Stomach (tissue), 9 donors: ENCODE results near the gene RGS12. TPM values are rescaled to one million over a fixed set of nuclear protein-coding genes. Genes with fewer than 3 reads are reported as not detected.

ENCODE experiments used
- DNase-seq, 2 donors: peaks; one replicate each; pipeline versions ENCODE4 v3.0.0 to v3.0.0-alpha.2; 2013 to 2019
- H3K27ac ChIP-seq, 5 donors: fragments of 200-600 bp in 4 of 5; sonication (generic) in 4 of 5; one replicate each; pipeline ENCODE4 v1.5.1; 2013 to 2019; ENCODE audit warnings: mild to moderate bottlenecking in 1 of 5, moderate library complexity in 1 of 5
- H3K27me3 ChIP-seq, 3 donors: fragments of 200-600 bp; sonication (generic); one replicate each; pipeline ENCODE4 v1.5.1; 2017 to 2019; ENCODE audit warnings: mixed run types in 1 of 3
- H3K36me3 ChIP-seq, 4 donors: fragments of 200-600 bp; sonication (generic); 1 replicate in 3 of 4; 2 replicates in 1 of 4; pipeline ENCODE4 v1.5.1; 2016 to 2019
- H3K4me1 ChIP-seq, 4 donors: fragments of 200-600 bp; sonication (generic); one replicate each; pipeline ENCODE4 v1.5.1; 2016 to 2019
- H3K4me3 ChIP-seq, 4 donors: fragments of 200-600 bp; sonication (generic) in 3 of 4; one replicate each; pipeline ENCODE4 v1.5.1; 2016 to 2019; ENCODE audit warnings: mild to moderate bottlenecking in 1 of 4
- H3K9me3 ChIP-seq, 4 donors: fragments of 200-600 bp; sonication (generic); one replicate each; pipeline ENCODE4 v1.5.1; 2016 to 2019
- CTCF ChIP-seq, 7 experiments: fragments of 450-650 bp in 4 of 7; fragments of 200-600 bp in 3 of 7; sonication (generic) in 3 of 7; IDR thresholded peaks; one replicate each; pipeline ENCODE4 v1.5.1; 2016 to 2019; ENCODE audit warnings: antibody characterized with exemption in 7 of 7, control low read depth in 2 of 7, mild to moderate bottlenecking in 1 of 7
- EP300 ChIP-seq: sonication (generic); formaldehyde crosslinking; IDR thresholded peaks from one replicate; pipeline ENCODE4 v1.6.1; 2017; ENCODE audit warnings: antibody characterized with exemption
- POLR2A ChIP-seq, 4 donors: fragments of 450-650 bp; IDR thresholded peaks; one replicate each; pipeline ENCODE4 v1.6.1; 2016; ENCODE audit warnings: antibody characterized with exemption in 4 of 4, control low read depth in 2 of 4, mild to moderate bottlenecking in 1 of 4, moderate library complexity in 1 of 4
- POLR2AphosphoS5 ChIP-seq, 3 donors: sonication (generic); formaldehyde crosslinking; IDR thresholded peaks; one replicate each; pipeline ENCODE4 v1.6.1; 2016; ENCODE audit warnings: antibody characterized with exemption in 3 of 3
- WGBS, 5 donors: extraction: QIAGEN DNeasy Blood & Tissue Kit in 3 of 5; methylation state at CpG; one replicate each; pipeline versions ENCODE4 v1.1.5 to v1.1.7; 2013 to 2018; 5-methylcytosine and 5-hydroxymethylcytosine counted together
- intact Hi-C: fragments of 100-400 bp; cut with DNase I; formaldehyde crosslinking; loops from one replicate; pipeline ENCODE4 v1.15.1; 2023; ENCODE audit warnings: low total_unique reads
- polyA plus RNA-seq, 3 donors: library from polyadenylated mRNA; stranded (reverse); fragments of 200-250 nt; gene quantifications; one replicate each; pipeline ENCODE4 v1.2.3, GENCODE V29; 2013
- total RNA-seq, 5 donors: library from RNA; depleted of rRNA; stranded (reverse); fragments of >200 nt; gene quantifications; one replicate each; pipeline versions ENCODE4 v1.1.0 to v1.2.3, GENCODE V29; 2014 to 2016
- donor health status: healthy with polysubstance abuse.
- donor health status: Bipolar disorder and iron deficiency.
- donor health status: healthy.

The RGS12 gene
- total and polyA plus RNA-seq, 8 donors, result 3.5 to 51.8 (median 19.7) TPM

DNA sequence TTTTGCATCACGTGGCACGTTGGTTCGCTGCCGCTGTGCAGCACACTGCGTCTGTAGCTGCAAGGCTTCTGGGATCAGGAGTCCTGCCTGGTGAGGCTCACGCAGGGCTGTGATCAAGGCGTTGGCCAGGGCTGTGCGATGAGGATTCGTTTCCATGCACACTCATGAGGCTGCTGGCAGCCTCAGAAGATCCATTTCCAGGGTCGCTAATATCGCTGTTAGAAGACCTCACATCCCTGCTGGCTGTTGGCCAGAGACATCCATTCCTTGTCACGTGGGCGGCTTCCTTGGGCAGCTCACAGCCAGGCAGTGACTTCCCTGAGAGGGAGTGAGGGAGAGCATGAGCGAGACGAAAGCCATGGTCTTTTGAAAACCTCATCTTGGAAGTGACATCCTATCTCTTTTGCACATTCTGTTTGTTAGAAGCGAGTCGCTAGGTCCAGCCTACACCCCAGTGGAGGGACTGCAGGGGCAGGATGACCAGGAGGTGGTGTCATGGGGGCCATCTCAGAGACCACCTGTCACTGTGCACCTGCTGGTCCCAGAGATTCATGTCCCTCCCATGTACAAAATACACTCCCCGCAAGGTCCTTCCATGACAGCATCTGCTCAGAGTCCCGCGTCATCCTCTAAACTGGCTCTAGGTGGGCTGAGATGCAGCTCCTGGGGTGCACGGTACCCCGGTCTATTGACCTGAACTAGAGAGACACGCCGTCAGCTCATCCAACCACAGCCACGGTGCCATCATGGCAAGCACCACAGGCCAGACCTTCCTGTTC is 12.2 kb downstream of the RGS12 start:
- Histone ChIP-seq H3K4me3 (peak overlapping the region in 2 of 4 donors; percentile 20 to 25), H3K36me3 (no peaks in the 10 kb centered on the region), H3K27ac (peak overlapping the region in 4 of 5 donors; percentile 7 to 62 (median 44)), H3K9me3 (no peaks in the 10 kb centered on the region), H3K27me3 (no peaks in the 10 kb centered on the region), H3K4me1 (peaks cover 51 to 76% (median 55%) of the 10 kb centered on the region in 4 donors)
- intact Hi-C loops, result no loop called here
- 64 to 81% (median 68%) methylated on average over 23 to 25 of the region's 25 CpGs for WGBS, 5 donors
- peak in 1 of 2 donors; percentile 85 for DNase-seq
- TF ChIP-seq POLR2AphosphoS5 (IDR thresholded peaks at IDR 0.05), result no peak
- TF ChIP-seq EP300, result no peak
- no peak for TF ChIP-seq POLR2A (IDR thresholded peaks at IDR 0.05)
- no peak for TF ChIP-seq CTCF (IDR thresholded peaks at IDR 0.05)

DNA sequence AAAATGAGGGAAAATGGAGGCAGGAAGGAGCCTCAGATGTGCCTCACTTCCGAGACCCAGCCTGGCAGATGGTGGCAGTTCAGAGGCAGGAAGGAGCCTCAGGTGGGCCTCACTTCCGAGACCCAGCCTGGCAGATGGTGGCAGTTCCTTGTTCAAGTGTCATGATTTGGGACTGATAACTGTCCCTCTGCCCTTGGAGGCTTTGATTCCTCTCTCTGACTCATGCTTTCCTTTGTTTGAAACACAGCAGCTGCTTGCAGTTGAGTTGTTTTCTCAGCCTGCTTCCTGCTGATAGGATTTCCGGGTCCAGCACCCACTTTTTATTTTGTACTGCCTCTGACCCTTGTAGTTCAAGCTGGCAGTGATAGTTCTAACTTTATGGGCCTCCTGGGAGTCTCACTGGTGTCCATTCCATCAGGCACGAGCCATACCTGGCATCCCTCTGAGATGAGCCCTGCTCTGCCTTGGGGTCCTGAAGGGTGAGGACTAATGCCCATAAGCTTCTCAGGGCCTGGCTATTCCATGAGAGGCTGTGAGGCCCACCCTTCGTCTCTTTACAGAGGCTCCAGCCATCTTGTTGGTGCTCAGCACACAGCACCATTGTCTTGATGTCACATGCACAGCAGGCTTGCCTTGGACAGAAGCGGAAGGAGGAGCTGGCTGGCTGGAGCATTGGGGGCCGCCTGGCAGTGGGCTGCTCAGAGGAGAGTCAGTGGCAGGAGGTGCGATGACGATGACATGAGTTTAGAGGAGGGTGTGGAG is 13.0 kb downstream of the RGS12 start:
- no peak for DNase-seq
- Histone ChIP-seq H3K4me1 (peaks cover 43 to 68% (median 53%) of the 10 kb centered on the region in 4 donors), H3K9me3 (no peaks in the 10 kb centered on the region), H3K27me3 (no peaks in the 10 kb centered on the region), H3K4me3 (no peak overlapping the region), H3K36me3 (no peaks in the 10 kb centered on the region), H3K27ac (peak overlapping the region in 3 of 5 donors; percentile 7 to 62 (median 56))
- TF ChIP-seq EP300, result no peak
- TF ChIP-seq POLR2A (IDR thresholded peaks at IDR 0.05), result no peak
- peak in 2 of 3 donors; percentile 41 to 75 for TF ChIP-seq POLR2AphosphoS5 (IDR thresholded peaks at IDR 0.05)
- TF ChIP-seq CTCF (IDR thresholded peaks at IDR 0.05), result no peak
- intact Hi-C loops, result no loop called here
- 71 to 81% (median 73%) methylated on average over 9 of the region's 9 CpGs for WGBS, 5 donors

GRCh38 chr4:3306450-3306849 is 13.6 kb downstream of the RGS12 start:
- H3K9me3 ChIP-seq, result no peaks in the 10 kb centered on the region
- DNase-seq, result peak in 1 of 2 donors; percentile 8
- no peak for TF ChIP-seq EP300
- TF ChIP-seq CTCF (IDR thresholded peaks at IDR 0.05), result no peak
- TF ChIP-seq POLR2A (IDR thresholded peaks at IDR 0.05), result no peak
- TF ChIP-seq POLR2AphosphoS5 (IDR thresholded peaks at IDR 0.05), result no peak
- no peaks in the 10 kb centered on the region for H3K27me3 ChIP-seq
- no peak overlapping the region for H3K4me3 ChIP-seq
- H3K36me3 ChIP-seq, result no peaks in the 10 kb centered on the region
- H3K4me1 ChIP-seq, result peaks cover 36 to 62% (median 47%) of the 10 kb centered on the region in 4 donors
- intact Hi-C loops, result no loop called here
- peak overlapping the region in 1 of 5 donors; percentile 62 for H3K27ac ChIP-seq
- 56 to 86% (median 84%) methylated on average over 7 to 8 of the region's 8 CpGs for WGBS, 5 donors

GRCh38 chr4:3307060-3307459 is 14.2 kb downstream of the RGS12 start:
- 87 to 97% (median 95%) methylated on average over 20 of the region's 20 CpGs for WGBS, 5 donors
- DNase-seq, result no peak
- Histone ChIP-seq H3K9me3 (no peaks in the 10 kb centered on the region), H3K36me3 (no peaks in the 10 kb centered on the region), H3K27me3 (no peaks in the 10 kb centered on the region), H3K27ac (no peak overlapping the region), H3K4me1 (peaks cover 30 to 55% (median 41%) of the 10 kb centered on the region in 4 donors), H3K4me3 (no peak overlapping the region)
- TF ChIP-seq CTCF (IDR thresholded peaks at IDR 0.05) (no peak), POLR2A (IDR thresholded peaks at IDR 0.05) (no peak), POLR2AphosphoS5 (IDR thresholded peaks at IDR 0.05) (no peak), EP300 (no peak)
- intact Hi-C loops, result no loop called here
